Left colon (tissue), 2 donors: ENCODE measurements around the gene GOLGA6D. TPM values are rescaled to one million over a fixed set of nuclear protein-coding genes. Genes with fewer than 3 reads are reported as not detected.
A peak's percentile ranks its signal among the peaks of the same experiment; 100 is the strongest.
"Not testable (repeated sequence)": the region's sequence is repeated elsewhere in the genome, so short reads cannot be mapped to it uniquely, and the experiment has no call there.

Experiments used
- ATAC-seq: fragments of 200-7000 bp; cut with Tn5 transposase; one replicate; pipeline ENCODE4 v1.9.1; 2020; ENCODE audit warnings: mild to moderate bottlenecking, moderate library complexity
- DNase-seq, 2 donors: peaks; one replicate each; pipeline ENCODE4 v3.0.0-alpha.2; 2020
- intact Hi-C, 2 donors: fragments of 100-400 bp; cut with DNase I in 1 of 2; cut with micrococcal nuclease in 1 of 2; formaldehyde crosslinking; loops; one replicate each; pipeline versions ENCODE4 v1.11.2 to v1.14.0; 2022; cut with DNase I, micrococcal nuclease
- long read RNA-seq: library from polyadenylated mRNA; unstranded; transcript quantifications from one replicate; pipeline ENCODE4 v2.0.0, GENCODE V29; 2021
- total RNA-seq, 2 donors: library from RNA; stranded (reverse); fragmentation: NEBNext Ultra II Directional; extraction: Animal tissue kit (Norgen Biotek cat#: 25700); gene quantifications; one replicate each; pipeline ENCODE4 v1.2.1, GENCODE V29; 2021
- donor health status: DM: no; HTN: no; CAD: no.
- donor health status: DM: yes; HTN: yes; CAD: no.

GOLGA6D gene, protein sequence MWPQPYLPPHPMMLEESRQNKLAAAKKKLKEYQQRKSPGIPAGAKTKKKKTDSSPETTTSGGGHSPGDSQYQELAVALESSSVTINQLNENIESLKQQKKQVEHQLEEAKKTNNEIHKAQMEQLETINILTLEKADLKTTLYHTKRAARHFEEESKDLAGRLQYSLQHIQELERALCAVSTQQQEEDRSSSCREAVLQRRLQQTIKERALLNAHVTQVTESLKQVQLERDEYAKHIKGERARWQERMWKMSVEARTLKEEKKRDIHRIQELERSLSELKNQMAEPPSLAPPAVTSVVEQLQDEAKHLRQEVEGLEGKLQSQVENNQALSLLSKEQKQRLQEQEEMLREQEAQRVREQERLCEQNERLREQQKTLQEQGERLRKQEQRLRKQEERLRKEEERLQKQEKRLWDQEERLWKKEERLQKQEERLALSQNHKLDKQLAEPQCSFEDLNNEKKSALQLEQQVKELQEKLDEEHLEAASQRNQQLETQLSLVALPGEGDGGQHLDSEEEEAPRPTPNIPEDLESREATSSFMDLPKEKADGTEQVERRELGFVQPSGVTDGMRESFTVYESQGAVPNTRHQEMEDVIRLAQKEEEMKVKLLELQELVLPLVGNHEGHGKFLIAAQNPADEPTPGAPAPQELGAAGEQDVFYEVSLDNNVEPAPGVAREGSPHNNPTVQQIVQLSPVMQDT
- not detected for total RNA-seq
- long read RNA-seq: 0 reads

DNA sequence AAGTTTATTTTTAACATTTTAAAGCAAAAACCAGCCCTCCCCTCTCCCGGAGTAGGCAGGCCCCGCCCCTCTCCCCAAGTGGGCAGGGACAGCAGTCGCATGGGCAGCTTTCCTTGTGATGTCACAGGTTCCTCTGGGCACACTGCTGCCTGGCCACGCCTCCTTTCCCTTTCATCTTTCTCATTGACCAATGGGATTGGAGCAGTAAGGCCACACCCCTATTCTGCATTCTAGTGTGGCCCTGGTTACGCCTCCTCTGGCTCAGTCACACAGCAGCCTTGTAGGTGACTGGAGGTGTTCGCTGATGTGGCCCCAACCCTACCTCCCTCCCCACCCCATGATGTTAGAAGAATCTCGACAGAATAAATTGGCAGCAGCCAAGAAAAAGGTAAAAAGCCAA is at the start of gene GOLGA6D:
GOLGA6D (plus strand) TSS at position 264 of the 400 bp plus-strand sequence; CDS start at position 305, 41 bp downstream.
- intact Hi-C loops, DNase-seq, ATAC-seq: not testable (repeated sequence)

- DNase-seq: peak in 1 of 2 donors; percentile 17
- intact Hi-C loops: no loop called here
Observed at GRCh38 chr15:75233504-75234190, 49.0 kb upstream of the GOLGA6D start.

GRCh38 chr15:75234191-75234810 is 48.3 kb upstream of the GOLGA6D start:
- intact Hi-C loops: no loop called here
- no peak for ATAC-seq
- DNase-seq: peak in 1 of 2 donors; percentile 2

More at GRCh38 chr15:75233504-75234190, 49.0 kb upstream of the GOLGA6D start:
- ATAC-seq: no peak

GRCh38 chr15:75235051-75235673 is 47.5 kb upstream of the GOLGA6D start:
- ATAC-seq (no peak), DNase-seq (peak in 1 of 2 donors; percentile 9)
- intact Hi-C loops: no loop called here

DNA sequence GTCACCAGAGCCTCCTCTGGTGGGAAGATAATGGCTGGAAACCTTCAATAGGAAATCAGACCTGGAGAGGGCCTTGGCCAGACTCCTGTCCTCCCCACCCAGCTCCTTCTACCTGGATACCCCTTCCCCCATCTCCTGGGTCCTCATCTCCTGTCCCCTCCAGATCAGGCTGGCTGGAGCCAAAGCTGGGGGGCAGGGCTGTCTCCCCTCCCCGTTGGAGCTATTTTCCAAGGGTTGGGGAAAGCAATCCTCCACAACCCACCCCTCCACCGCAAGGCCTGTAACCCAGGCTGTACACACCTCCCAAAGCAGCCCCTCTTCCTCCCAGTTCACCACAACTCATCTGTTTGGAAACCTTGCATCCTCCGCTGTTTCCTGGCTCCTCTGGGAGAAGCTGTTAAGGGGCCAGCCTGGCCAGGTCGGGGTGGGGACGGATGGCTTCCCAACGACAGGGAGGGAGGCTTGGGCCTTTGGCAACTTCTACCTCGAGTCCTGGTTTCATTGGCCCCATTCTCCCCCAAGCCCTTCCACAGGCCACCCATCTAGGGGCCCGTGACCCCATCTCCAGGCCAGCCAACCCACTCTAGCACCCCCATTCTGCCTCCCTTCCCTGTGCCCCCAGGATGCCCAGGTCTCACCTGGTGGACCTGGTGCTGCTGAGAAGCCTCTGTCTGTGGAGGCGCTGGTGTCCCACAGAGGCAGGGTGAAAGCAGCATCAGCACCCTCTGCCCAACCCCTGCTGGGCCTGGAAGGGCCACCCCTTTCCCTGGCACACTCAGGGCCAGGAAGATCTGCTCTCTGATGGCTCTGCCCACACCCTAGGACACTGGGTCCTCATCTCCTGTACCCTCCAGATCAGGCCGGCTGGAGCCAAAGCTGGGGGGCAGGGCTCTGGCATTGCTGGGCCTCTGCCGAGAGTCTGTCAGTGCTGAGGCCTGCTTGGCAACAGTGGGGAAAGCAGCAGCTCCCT is 46.6 kb upstream of the GOLGA6D start:
- intact Hi-C loops: no loop called here
- ATAC-seq (no peak), DNase-seq (peak in 1 of 2 donors; percentile 15)

GRCh38 chr15:75237316-75237982 is 45.2 kb upstream of the GOLGA6D start:
- peak in 1 of 2 donors; percentile 8 for DNase-seq
- ATAC-seq: no peak
- intact Hi-C loops: no loop called here

- DNase-seq (peak in 1 of 2 donors; percentile 8), ATAC-seq (no peak)
- intact Hi-C loops: no loop called here
Observed at GRCh38 chr15:75238150-75238549, 44.5 kb upstream of the GOLGA6D start.

DNA sequence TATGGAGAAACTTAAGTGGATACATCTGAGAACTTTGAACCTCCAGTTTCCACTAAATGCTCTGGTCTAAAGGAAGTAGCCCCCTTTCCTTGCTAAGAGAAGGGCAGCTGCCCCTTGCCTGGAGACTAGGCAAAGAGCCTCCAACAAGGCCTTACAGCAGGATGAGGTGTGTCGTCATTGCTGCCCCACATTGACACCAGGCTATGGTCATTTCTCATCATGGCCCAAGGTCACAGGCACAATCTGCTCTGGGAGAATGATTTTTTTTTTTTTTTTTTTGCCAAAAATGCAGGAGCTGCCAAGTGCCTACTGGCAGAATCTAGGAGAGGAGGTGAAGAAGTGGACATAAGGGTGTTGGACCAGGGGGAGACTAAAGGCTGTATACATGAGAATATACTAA is 36.9 kb upstream of the GOLGA6D start:
- ATAC-seq, DNase-seq, intact Hi-C loops: not testable (repeated sequence)

DNA sequence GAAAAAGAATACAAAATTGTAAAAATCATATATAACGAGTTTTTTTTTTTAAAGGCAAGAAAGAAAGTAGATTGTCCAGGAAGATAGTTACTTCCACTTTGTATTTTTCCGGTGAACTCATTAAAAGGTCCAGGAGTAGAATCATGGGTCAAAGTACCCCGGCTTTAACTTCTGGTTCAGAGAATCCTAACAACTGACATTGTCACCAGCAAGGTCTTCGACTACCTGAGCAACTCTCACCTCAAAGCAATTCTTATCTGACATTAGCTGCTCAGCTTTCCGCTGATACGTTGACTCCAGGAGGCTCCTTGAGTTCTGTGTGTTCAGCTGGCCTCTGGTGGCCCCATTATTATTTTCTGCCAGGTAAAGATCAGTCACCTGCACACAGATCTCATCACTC is 33.6 kb upstream of the GOLGA6D start:
- ATAC-seq, intact Hi-C loops, DNase-seq: not testable (repeated sequence)

- ATAC-seq: no peak
- intact Hi-C loops: no loop called here
- no peak for DNase-seq
Observed at GRCh38 chr15:75249726-75250125, 32.9 kb upstream of the GOLGA6D start.

- DNase-seq, ATAC-seq, intact Hi-C loops: not testable (repeated sequence)
Observed at GRCh38 chr15:75251343-75251742, 31.3 kb upstream of the GOLGA6D start.

DNA sequence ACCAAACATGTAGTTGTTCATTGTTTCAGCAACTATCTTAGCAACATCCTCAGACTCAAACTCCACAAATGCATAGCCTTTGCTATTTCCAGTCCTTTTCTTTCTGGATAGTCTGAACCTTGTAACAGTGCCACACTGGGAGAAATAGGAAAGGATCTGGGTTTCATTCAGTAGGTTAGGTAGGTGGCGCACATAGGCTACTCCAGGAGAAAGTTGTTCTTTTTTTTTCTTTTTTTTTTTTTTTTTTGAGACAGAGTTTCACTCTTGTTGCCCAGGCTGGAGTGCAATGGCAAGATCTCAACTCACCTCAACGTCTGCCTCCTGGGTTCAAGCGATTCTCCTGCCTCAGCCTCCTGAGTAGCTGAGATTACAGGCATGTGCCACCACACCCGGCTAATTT is 30.4 kb upstream of the GOLGA6D start:
- intact Hi-C loops, DNase-seq, ATAC-seq: not testable (repeated sequence)

DNA sequence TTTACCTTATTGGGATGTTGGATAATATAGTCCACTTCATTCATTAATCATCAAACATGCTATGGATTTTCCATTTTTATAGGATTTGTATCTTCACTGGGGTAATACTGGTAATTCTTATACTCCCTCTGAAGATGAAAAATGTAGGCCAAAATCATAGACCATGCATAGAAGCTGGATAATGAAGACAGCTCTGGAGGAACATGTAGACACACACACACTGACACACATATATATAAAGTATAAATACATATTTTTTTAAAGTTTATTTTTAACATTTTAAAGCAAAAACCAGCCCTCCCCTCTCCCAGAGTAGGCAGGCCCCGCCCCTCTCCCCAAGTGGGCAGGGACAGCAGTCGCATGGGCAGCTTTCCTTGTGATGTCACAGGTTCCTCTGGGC is 24.6 kb upstream of the GOLGA6D start, which contains the start of gene GOLGA6C:
GOLGA6C (plus strand) TSS at position 301 of the 400 bp plus-strand sequence. CDS start 265 bp downstream, outside the sequence.
- DNase-seq, intact Hi-C loops, ATAC-seq: not testable (repeated sequence)

- intact Hi-C loops, ATAC-seq, DNase-seq: not testable (repeated sequence)
Observed at GRCh38 chr15:75258620-75259343, 23.9 kb upstream of the GOLGA6D start.

DNA sequence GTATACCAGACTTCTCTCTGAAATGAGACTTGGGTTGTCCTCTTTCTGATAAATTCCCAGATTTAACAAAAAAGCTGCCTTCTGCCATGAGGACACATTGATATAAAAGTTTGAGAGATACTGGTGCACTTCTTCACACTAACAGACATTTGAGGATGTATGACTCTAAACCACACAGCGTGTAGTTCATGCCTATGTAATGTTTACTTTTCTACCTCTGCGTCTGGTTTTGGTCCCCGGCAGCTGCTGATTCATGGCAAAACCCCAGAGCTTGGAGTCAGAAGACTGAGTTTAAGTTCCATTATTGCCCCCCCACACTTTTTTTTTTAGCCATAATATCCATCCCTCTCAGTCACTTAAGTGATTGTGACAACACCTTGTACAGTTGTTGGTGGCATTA is 22.8 kb upstream of the GOLGA6D start:
- intact Hi-C loops, DNase-seq, ATAC-seq: not testable (repeated sequence)
